ENCODE data around the gene TMIGD2.
"Not testable (repeated sequence)": the region's sequence is repeated elsewhere in the genome, so short reads cannot be mapped to it uniquely, and the experiment has no call there.

Gene TMIGD2

GRCh38 chr19:4291184-4291732 is 10.9 kb downstream of the TMIGD2 start:
- H3K27ac ChIP-seq: no peak overlapping the region
- ChIA-PET POLR2A (ENCODE audit: low non-redundant PET) (no interaction called here), CTCF (interaction anchor here (0.6 kb wide), 1 partner anchor 137 kb away, joined by 5 read pairs; no protein-coding TSS in a partner anchor)
- DNase-seq (ENCODE audit: low spot score): no peak
- TF ChIP-seq, protein P1, sequence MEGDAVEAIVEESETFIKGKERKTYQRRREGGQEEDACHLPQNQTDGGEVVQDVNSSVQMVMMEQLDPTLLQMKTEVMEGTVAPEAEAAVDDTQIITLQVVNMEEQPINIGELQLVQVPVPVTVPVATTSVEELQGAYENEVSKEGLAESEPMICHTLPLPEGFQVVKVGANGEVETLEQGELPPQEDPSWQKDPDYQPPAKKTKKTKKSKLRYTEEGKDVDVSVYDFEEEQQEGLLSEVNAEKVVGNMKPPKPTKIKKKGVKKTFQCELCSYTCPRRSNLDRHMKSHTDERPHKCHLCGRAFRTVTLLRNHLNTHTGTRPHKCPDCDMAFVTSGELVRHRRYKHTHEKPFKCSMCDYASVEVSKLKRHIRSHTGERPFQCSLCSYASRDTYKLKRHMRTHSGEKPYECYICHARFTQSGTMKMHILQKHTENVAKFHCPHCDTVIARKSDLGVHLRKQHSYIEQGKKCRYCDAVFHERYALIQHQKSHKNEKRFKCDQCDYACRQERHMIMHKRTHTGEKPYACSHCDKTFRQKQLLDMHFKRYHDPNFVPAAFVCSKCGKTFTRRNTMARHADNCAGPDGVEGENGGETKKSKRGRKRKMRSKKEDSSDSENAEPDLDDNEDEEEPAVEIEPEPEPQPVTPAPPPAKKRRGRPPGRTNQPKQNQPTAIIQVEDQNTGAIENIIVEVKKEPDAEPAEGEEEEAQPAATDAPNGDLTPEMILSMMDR (conservative IDR thresholded peaks at IDR 0.05; ENCODE audit: low read depth): no peak

GRCh38 chr19:4288091-4288777 is 14.0 kb downstream of the TMIGD2 start:
- ChIA-PET CTCF (interaction anchor here (0.6 kb wide), 1 partner anchor 52 kb away, joined by 3 read pairs; no protein-coding TSS in a partner anchor), POLR2A (ENCODE audit: low non-redundant PET) (no interaction called here)
- DNase-seq (ENCODE audit: low spot score): peak; percentile 42
- no peak overlapping the region for H3K27ac ChIP-seq
- TF ChIP-seq, protein P1 (conservative IDR thresholded peaks at IDR 0.05; ENCODE audit: low read depth): no peak

DNA sequence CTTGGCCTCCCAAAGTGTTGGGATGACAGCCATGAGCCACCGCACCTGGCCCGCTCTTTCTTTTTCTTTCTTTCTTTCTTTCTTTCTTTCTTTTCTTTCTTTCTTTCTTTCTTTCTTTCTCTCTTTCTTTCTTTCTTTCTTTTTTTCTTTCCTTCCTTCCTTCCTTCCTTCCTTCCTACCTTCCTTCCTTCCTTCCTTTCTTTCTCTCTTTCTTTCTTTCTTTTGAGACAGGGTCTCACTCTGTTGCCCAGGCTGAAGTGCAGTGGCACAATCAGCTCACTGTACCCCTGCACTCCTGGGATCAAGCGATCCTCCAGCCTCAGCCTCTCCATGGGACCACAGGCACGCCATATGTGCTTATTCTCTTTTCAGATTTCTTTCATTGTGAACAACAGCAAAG is 16.0 kb downstream of the TMIGD2 start:
- DNase-seq (ENCODE audit: low spot score); CTCF ChIA-PET; H3K27ac ChIP-seq: not testable (repeated sequence)
- POLR2A ChIA-PET (ENCODE audit: low non-redundant PET): interaction anchor here (0.6 kb wide), 1 partner anchor 201 kb away, joined by 3 read pairs; no protein-coding TSS in a partner anchor

GRCh38 chr19:4284974-4285373 is 17.2 kb downstream of the TMIGD2 start:
- ChIA-PET CTCF (interaction anchor here (0.8 to 1.2 kb wide), 2 partner anchors 17 to 68 kb away, joined by 3 to 4 read pairs; no protein-coding TSS in a partner anchor), POLR2A (ENCODE audit: low non-redundant PET) (no interaction called here)
- no peak for DNase-seq (ENCODE audit: low spot score)
- TF ChIP-seq, protein P1 (conservative IDR thresholded peaks at IDR 0.05; ENCODE audit: low read depth): no peak
- no peak overlapping the region for H3K27ac ChIP-seq

DNA sequence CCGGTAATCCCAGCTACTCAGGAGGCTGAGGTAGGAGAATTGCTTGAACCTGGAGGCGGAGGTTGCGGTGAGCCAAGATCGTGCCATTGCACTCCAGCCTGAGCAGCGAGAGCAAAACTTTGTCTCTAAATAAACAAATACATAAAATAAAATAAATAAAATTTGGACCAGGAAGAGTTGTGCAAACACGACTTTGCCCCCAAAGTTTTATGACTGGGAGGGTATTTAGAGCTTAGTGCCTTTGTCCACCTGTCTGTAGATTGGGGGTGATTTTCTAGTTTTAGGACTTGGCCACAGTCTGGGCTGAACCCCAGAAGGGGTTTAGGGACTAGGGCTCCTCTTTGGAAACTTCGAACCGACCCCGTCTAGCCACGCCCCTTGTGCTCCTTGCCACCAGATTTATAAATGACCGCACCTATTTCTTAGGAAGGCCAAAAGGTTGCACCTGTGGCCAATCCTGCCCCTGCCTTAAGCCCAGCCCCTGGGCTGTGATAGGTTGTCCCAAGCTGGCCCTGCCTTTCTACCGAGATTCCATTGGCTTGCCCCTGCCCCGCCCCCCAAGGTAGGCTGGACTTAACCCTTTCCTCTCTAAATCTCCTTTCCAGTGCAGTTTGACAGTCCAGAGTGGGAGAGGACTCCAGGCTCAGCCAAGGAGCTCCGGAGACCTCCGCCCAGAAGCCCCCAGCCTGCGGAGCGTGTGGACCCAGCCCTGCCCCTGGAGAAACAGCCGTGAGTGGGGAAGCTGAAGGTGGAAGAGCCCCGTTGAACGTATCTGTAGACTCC is 17.8 kb downstream of the TMIGD2 start:
- TF ChIP-seq, protein P1 (conservative IDR thresholded peaks at IDR 0.05; ENCODE audit: low read depth): no peak
- POLR2A ChIA-PET (ENCODE audit: low non-redundant PET): no interaction called here
- H3K27ac ChIP-seq: no peak overlapping the region
- peak; percentile 88 for DNase-seq (ENCODE audit: low spot score)
- CTCF ChIA-PET: interaction anchor here (0.8 to 1.2 kb wide), 2 partner anchors 17 to 68 kb away, joined by 3 to 4 read pairs; no protein-coding TSS in a partner anchor

GRCh38 chr19:4279530-4280422 is 22.4 kb downstream of the TMIGD2 start:
- POLR2A ChIA-PET (ENCODE audit: low non-redundant PET): no interaction called here
- CTCF ChIA-PET: interaction anchor here (0.5 to 0.6 kb wide), 3 partner anchors 245 to 850 kb away, joined by 3 to 4 read pairs (median 3); no protein-coding TSS in a partner anchor
- no peak for DNase-seq (ENCODE audit: low spot score)
- H3K27ac ChIP-seq: no peak overlapping the region
- TF ChIP-seq, protein P1 (conservative IDR thresholded peaks at IDR 0.05; ENCODE audit: low read depth): no peak
